ENCODE data around the gene AP1G1.

DNA sequence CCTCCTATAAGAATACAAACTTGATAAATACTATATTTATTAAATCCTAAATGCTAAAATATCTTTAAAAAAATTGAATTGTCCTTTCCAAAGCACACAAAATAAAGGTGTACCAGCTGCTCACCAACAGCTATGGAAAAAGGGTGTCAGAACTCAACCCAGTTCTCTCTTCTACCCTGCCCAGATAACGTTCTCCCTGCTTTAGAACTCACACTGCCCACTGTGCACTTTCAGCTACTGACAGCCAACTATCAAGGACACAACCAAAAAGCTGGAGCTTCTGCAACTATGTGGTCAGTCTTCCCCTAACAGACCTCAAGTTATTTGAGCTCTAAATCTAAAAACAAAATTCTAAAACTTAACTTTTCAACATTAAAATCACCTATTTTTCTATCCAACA, 13.7 kb downstream of the AP1G1 start:
- no peak for TF ChIP-seq CTCF (conservative IDR thresholded peaks at IDR 0.05; ENCODE audit: low read depth, low read length)
- TF ChIP-seq EZH2 (IDR thresholded peaks at IDR 0.05; ENCODE audit: low read length, unreplicated experiment) = no peak

All from PC-3 (cell line).